HepG2 (cell line): ENCODE data around the gene AAR2. TPM values are rescaled to one million over a fixed set of nuclear protein-coding genes. Genes with fewer than 3 reads are reported as not detected.

Experiments used
- ATAC-seq: fragments of 200-7000 bp; cut with Tn5 transposase; 3 replicates; pipeline ENCODE4 v1.9.1; 2020; ENCODE audit warnings: mild to moderate bottlenecking, moderate library complexity
- BruUV-seq: library from RNA; stranded (reverse); fragments of 400-500 nt; replicated peaks from 2 replicates; lab custom pipeline; 2021; lab: Mats Ljungman, UMichigan
- CTCF ChIA-PET: fragments of 300-600 bp; formaldehyde crosslinking; extraction: SDS; loops from one replicate; lab custom pipeline; 2021; ENCODE audit warnings: low total read pairs, inconsistent platforms, low intra/inter-chr PET ratio; lab: Yijun Ruan, JAX
- POLR2A ChIA-PET: fragments of 350-600 bp; sonication (Branson Sonifier 250); formaldehyde crosslinking; loops from one replicate; lab custom pipeline; 2020; ENCODE audit warnings: antibody characterized with exemption, inconsistent platforms; lab: Yijun Ruan, JAX
- DNase-seq: peaks from one replicate; pipeline ENCODE4 v3.0.0-alpha.2; 2015; ENCODE audit warnings: low spot score
- FAIRE-seq: peaks from 3 replicates; lab custom pipeline; 2011; peaks lifted over from hg19 to GRCh38; lab: Jason Lieb, UNC
- H2AFZ ChIP-seq: one replicate; pipeline ENCODE4 v1.6.1; 2011; ENCODE audit warnings: low read length, inconsistent platforms
- H3K27ac ChIP-seq: fragments of 300-600 bp; 3 replicates; pipeline ENCODE4 v1.8.0; 2011; ENCODE audit warnings: mixed run types, mild to moderate bottlenecking, mixed read lengths, low read length, inconsistent platforms; ENCODE audit not compliant: insufficient read depth; ENCODE audit errors: extremely low read length
- H3K27me3 ChIP-seq, 2 experiments: fragments of 200-600 bp in 1 of 2; 2 replicates in 1 of 2; 3 replicates in 1 of 2; pipeline versions ENCODE4 v1.6.0 to v1.8.0; 2011; ENCODE audit warnings: low read length in 2 of 2, mild to moderate bottlenecking in 2 of 2, moderate library complexity in 2 of 2, inconsistent platforms in 1 of 2; ENCODE audit not compliant: insufficient read depth in 2 of 2, control insufficient read depth in 1 of 2
- H3K36me3 ChIP-seq, 2 experiments: fragments of 200-600 bp in 1 of 2; replicated peaks in 1 of 2; 2 replicates in 1 of 2; 3 replicates in 1 of 2; pipeline versions ENCODE4 v1.5.1 to v1.8.0; 2011; ENCODE audit warnings: low read length in 2 of 2, inconsistent platforms in 1 of 2; ENCODE audit not compliant: insufficient read depth in 2 of 2, control insufficient read depth in 1 of 2
- H3K4me1 ChIP-seq: 2 replicates; pipeline ENCODE4 v1.5.1; 2012; ENCODE audit warnings: low read length, inconsistent platforms; ENCODE audit not compliant: insufficient read depth
- H3K4me2 ChIP-seq: 2 replicates; pipeline ENCODE4 v1.6.0; 2011; ENCODE audit warnings: low read depth, low read length, inconsistent platforms
- H3K4me3 ChIP-seq, 3 experiments: fragments of 200-600 bp in 1 of 3; sonication (generic), shearing (Covaris generic) in 1 of 3; replicated peaks in 1 of 3; 2 replicates each; pipeline ENCODE4 v1.5.1; 2011 to 2016; ENCODE audit warnings: low read length in 3 of 3, inconsistent platforms in 2 of 3, low read depth in 2 of 3, mild to moderate bottlenecking in 2 of 3, control low read depth in 1 of 3, mixed read lengths in 1 of 3; ENCODE audit not compliant: insufficient read depth in 1 of 3
- H3K79me2 ChIP-seq: one replicate; pipeline ENCODE4 v1.6.1; 2011; ENCODE audit warnings: low read length, inconsistent platforms; ENCODE audit not compliant: insufficient read depth
- H3K9ac ChIP-seq: 2 replicates; pipeline ENCODE4 v1.6.0; 2011; ENCODE audit warnings: mild to moderate bottlenecking, low read depth, low read length, inconsistent platforms; ENCODE audit not compliant: insufficient read depth
- H3K9me3 ChIP-seq: 2 replicates; pipeline ENCODE4 v1.5.1; 2012; ENCODE audit warnings: mild to moderate bottlenecking, low read length
- H4K20me1 ChIP-seq: 2 replicates; pipeline ENCODE4 v1.6.0; 2011; ENCODE audit warnings: inconsistent platforms, mild to moderate bottlenecking, low read length, moderate library complexity; ENCODE audit not compliant: insufficient read depth
- PRMT3 ChIP-seq: sonication (generic); formaldehyde crosslinking; IDR thresholded peaks from 2 replicates; pipeline ENCODE4 v1.8.1; 2022; ENCODE audit warnings: low read depth, mild to moderate bottlenecking, moderate library complexity, missing genetic modification reagents, borderline replicate concordance
- XRCC5 ChIP-seq: fragments of 200-400 bp; formaldehyde crosslinking; optimal IDR thresholded peaks from 2 replicates; pipeline ENCODE3; 2017; ENCODE audit warnings: mild to moderate bottlenecking, low read length
- ZNF337 ChIP-seq: sonication (generic); formaldehyde crosslinking; IDR thresholded peaks from 2 replicates; pipeline ENCODE4 v1.5.1; 2020; ENCODE audit warnings: missing genetic modification reagents, low read depth, mild to moderate bottlenecking, borderline replicate concordance
- ZNF558 ChIP-seq: sonication (generic); formaldehyde crosslinking; IDR thresholded peaks from 2 replicates; pipeline ENCODE4 v1.9.0; 2022; ENCODE audit warnings: mild to moderate bottlenecking, missing genetic modification reagents, borderline replicate concordance
- ZNF883 ChIP-seq: sonication (generic); formaldehyde crosslinking; IDR thresholded peaks from 2 replicates; pipeline ENCODE4 v1.5.1; 2020; ENCODE audit warnings: mild to moderate bottlenecking, missing genetic modification reagents; ENCODE audit errors: not compliant biosample characterization
- WGBS: methylation state at CpG from one replicate; pipeline ENCODE4 v1.1.6; 2017; ENCODE audit warnings: low lambda C conversion rate; 5-methylcytosine and 5-hydroxymethylcytosine counted together
- in situ Hi-C: cut with HindIII; loops from 2 replicates; pipeline ENCODE4 v1.10.0; 2017; ENCODE audit warnings: low pct_unique_long_range_greater_than_20kb; ENCODE audit not compliant: extremely low pct_ligation_motif_present
- intact Hi-C: fragments of 100-400 bp; cut with micrococcal nuclease; formaldehyde crosslinking; loops from one replicate; pipeline ENCODE4 v1.10.0; 2022; ENCODE audit not compliant: unreplicated experiment
- polyA plus RNA-seq, 8 experiments: library from polyadenylated mRNA; depleted of rRNA in 3 of 8; stranded (reverse) in 7 of 8; unstranded in 1 of 8; fragments of >200 nt; fragmentation: Illumina TruSeq in 4 of 8; extraction: Trizol in 4 of 8; gene quantifications; 2 replicates each; pipeline versions ENCODE4 v1.2.1 to v1.2.3, GENCODE V29; 2011 to 2016; ENCODE audit warnings: low read depth in 4 of 8, missing spikeins in 1 of 8, mixed read lengths in 1 of 8; ENCODE audit not compliant: insufficient read depth in 1 of 8
- total RNA-seq, 5 experiments: library from RNA; depleted of rRNA; stranded (reverse); fragments of >200 nt; fragmentation: Illumina TruSeq; extraction: Trizol; gene quantifications; 2 replicates each; pipeline ENCODE4 v1.2.3, GENCODE V29; 2016; ENCODE audit warnings: low read depth in 1 of 5
- TF ChIP-seq, protein P1 (sequence below), 2 experiments: fragments of 450-650 bp in 1 of 2; sonication (generic) in 1 of 2; formaldehyde crosslinking in 1 of 2; IDR thresholded peaks; 2 replicates each; pipeline versions ENCODE4 v1.6.1 to v1.8.0; 2016 to 2022; ENCODE audit warnings: antibody characterized with exemption in 1 of 2, mild to moderate bottlenecking in 1 of 2, missing genetic modification reagents in 1 of 2
- TF ChIP-seq, protein P2 (sequence below): IDR thresholded peaks from 2 replicates; pipeline ENCODE4 v1.6.1; 2016; ENCODE audit warnings: low read depth, missing genetic modification reagents, missing compliant biosample characterization

The AAR2 gene
- total and polyA plus RNA-seq, 2 of the 13 experiments (the other 11 are each of a cell fraction or from before 2014, with no cell fraction given), result 45.2 to 46.2 TPM

DNA sequence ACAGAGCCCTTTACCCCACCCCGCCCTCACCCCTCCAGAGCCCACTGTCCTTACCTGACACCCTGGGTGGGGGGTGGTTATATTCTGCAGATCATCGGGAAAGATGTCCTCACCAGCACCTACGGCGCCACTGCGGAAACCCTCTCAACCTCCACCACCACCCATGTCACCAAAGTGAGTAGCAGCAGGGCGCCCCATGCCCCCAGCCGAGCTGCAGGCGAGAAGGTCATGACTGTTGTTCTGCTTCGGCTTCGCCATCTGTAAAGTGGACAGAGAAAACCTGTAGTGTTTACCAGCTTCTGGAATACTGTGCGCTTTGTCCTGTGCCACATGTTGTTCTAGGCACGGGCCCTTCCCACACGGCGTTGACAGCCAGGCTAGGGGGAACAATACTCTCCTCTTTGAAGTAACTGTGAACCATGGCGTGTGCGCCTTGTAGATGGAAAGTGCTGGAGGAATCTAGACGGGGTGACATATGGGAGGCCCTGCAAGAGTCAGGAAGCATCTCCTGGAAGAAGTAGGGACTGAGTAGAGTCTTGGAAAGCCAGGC, 16.5 kb upstream of the AAR2 start (continued):
- TF ChIP-seq, protein P1, sequence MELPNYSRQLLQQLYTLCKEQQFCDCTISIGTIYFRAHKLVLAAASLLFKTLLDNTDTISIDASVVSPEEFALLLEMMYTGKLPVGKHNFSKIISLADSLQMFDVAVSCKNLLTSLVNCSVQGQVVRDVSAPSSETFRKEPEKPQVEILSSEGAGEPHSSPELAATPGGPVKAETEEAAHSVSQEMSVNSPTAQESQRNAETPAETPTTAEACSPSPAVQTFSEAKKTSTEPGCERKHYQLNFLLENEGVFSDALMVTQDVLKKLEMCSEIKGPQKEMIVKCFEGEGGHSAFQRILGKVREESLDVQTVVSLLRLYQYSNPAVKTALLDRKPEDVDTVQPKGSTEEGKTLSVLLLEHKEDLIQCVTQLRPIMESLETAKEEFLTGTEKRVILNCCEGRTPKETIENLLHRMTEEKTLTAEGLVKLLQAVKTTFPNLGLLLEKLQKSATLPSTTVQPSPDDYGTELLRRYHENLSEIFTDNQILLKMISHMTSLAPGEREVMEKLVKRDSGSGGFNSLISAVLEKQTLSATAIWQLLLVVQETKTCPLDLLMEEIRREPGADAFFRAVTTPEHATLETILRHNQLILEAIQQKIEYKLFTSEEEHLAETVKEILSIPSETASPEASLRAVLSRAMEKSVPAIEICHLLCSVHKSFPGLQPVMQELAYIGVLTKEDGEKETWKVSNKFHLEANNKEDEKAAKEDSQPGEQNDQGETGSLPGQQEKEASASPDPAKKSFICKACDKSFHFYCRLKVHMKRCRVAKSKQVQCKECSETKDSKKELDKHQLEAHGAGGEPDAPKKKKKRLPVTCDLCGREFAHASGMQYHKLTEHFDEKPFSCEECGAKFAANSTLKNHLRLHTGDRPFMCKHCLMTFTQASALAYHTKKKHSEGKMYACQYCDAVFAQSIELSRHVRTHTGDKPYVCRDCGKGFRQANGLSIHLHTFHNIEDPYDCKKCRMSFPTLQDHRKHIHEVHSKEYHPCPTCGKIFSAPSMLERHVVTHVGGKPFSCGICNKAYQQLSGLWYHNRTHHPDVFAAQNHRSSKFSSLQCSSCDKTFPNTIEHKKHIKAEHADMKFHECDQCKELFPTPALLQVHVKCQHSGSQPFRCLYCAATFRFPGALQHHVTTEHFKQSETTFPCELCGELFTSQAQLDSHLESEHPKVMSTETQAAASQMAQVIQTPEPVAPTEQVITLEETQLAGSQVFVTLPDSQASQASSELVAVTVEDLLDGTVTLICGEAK (IDR thresholded peaks at IDR 0.05), result no peak
- TF ChIP-seq, protein P1 (CRISPR knock-in tag; IDR thresholded peaks at IDR 0.05), result no peak
- TF ChIP-seq ZNF883, result no peak

DNA sequence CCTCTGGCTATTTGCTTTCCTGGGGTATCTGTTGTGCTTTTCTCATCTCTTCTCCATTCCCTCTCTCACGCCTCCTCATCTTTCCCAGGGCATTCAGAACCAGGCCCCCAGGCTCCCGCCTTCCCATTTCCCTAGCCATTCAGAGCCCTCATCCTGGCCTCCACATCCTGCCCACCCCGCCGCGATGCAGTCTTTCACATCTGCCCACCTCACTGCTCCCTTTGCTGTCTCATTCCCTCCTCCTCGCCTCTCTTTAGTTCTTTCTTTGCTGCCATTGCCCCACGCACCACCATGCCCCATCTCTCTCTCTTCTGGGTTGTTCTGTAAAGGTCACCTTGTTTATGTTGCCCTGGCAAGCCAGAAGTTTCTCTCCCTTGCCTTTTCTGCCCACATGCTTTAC, 10.6 kb upstream of the AAR2 start:
- intact Hi-C loops (no loop called here), in situ Hi-C loops (no loop called here)
- Histone ChIP-seq H3K4me3 (no peak overlapping the region), H3K4me2 (no peak overlapping the region), H4K20me1 (no peaks in the 10 kb centered on the region), H3K4me1 (no peaks in the 10 kb centered on the region), H3K79me2 (no peaks in the 10 kb centered on the region), H3K36me3 (peaks cover 16 to 29% of the 10 kb centered on the region in 2 experiments; a peak in 4 of 5 replicates), H3K9ac (no peak overlapping the region), H3K27ac (no peak overlapping the region), H2AFZ (no peak overlapping the region), H3K9me3 (no peaks in the 10 kb centered on the region), H3K27me3 (no peaks in the 10 kb centered on the region)
- no TSS peak for BruUV-seq
- CTCF ChIA-PET, result no interaction called here
- DNase-seq (no peak), ATAC-seq (no peak), FAIRE-seq (no peak)
- 96% methylated on average over 7 of the region's 7 CpGs for WGBS
- POLR2A ChIA-PET, result no interaction called here
- TF ChIP-seq ZNF558 (CRISPR knock-in tag), result no peak
- TF ChIP-seq XRCC5, result no peak
- TF ChIP-seq ZNF337 (CRISPR knock-in tag), result no peak
- TF ChIP-seq, protein P2, sequence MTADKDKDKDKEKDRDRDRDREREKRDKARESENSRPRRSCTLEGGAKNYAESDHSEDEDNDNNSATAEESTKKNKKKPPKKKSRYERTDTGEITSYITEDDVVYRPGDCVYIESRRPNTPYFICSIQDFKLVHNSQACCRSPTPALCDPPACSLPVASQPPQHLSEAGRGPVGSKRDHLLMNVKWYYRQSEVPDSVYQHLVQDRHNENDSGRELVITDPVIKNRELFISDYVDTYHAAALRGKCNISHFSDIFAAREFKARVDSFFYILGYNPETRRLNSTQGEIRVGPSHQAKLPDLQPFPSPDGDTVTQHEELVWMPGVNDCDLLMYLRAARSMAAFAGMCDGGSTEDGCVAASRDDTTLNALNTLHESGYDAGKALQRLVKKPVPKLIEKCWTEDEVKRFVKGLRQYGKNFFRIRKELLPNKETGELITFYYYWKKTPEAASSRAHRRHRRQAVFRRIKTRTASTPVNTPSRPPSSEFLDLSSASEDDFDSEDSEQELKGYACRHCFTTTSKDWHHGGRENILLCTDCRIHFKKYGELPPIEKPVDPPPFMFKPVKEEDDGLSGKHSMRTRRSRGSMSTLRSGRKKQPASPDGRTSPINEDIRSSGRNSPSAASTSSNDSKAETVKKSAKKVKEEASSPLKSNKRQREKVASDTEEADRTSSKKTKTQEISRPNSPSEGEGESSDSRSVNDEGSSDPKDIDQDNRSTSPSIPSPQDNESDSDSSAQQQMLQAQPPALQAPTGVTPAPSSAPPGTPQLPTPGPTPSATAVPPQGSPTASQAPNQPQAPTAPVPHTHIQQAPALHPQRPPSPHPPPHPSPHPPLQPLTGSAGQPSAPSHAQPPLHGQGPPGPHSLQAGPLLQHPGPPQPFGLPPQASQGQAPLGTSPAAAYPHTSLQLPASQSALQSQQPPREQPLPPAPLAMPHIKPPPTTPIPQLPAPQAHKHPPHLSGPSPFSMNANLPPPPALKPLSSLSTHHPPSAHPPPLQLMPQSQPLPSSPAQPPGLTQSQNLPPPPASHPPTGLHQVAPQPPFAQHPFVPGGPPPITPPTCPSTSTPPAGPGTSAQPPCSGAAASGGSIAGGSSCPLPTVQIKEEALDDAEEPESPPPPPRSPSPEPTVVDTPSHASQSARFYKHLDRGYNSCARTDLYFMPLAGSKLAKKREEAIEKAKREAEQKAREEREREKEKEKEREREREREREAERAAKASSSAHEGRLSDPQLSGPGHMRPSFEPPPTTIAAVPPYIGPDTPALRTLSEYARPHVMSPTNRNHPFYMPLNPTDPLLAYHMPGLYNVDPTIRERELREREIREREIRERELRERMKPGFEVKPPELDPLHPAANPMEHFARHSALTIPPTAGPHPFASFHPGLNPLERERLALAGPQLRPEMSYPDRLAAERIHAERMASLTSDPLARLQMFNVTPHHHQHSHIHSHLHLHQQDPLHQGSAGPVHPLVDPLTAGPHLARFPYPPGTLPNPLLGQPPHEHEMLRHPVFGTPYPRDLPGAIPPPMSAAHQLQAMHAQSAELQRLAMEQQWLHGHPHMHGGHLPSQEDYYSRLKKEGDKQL, result no peak
- no peak for TF ChIP-seq PRMT3 (CRISPR knock-in tag)
